ENCODE measurements around the gene CDH5.
"Not testable (repeated sequence)": the region's sequence is repeated elsewhere in the genome, so short reads cannot be mapped to it uniquely, and the experiment has no call there.

CDH5 gene, protein sequence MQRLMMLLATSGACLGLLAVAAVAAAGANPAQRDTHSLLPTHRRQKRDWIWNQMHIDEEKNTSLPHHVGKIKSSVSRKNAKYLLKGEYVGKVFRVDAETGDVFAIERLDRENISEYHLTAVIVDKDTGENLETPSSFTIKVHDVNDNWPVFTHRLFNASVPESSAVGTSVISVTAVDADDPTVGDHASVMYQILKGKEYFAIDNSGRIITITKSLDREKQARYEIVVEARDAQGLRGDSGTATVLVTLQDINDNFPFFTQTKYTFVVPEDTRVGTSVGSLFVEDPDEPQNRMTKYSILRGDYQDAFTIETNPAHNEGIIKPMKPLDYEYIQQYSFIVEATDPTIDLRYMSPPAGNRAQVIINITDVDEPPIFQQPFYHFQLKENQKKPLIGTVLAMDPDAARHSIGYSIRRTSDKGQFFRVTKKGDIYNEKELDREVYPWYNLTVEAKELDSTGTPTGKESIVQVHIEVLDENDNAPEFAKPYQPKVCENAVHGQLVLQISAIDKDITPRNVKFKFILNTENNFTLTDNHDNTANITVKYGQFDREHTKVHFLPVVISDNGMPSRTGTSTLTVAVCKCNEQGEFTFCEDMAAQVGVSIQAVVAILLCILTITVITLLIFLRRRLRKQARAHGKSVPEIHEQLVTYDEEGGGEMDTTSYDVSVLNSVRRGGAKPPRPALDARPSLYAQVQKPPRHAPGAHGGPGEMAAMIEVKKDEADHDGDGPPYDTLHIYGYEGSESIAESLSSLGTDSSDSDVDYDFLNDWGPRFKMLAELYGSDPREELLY

DNA sequence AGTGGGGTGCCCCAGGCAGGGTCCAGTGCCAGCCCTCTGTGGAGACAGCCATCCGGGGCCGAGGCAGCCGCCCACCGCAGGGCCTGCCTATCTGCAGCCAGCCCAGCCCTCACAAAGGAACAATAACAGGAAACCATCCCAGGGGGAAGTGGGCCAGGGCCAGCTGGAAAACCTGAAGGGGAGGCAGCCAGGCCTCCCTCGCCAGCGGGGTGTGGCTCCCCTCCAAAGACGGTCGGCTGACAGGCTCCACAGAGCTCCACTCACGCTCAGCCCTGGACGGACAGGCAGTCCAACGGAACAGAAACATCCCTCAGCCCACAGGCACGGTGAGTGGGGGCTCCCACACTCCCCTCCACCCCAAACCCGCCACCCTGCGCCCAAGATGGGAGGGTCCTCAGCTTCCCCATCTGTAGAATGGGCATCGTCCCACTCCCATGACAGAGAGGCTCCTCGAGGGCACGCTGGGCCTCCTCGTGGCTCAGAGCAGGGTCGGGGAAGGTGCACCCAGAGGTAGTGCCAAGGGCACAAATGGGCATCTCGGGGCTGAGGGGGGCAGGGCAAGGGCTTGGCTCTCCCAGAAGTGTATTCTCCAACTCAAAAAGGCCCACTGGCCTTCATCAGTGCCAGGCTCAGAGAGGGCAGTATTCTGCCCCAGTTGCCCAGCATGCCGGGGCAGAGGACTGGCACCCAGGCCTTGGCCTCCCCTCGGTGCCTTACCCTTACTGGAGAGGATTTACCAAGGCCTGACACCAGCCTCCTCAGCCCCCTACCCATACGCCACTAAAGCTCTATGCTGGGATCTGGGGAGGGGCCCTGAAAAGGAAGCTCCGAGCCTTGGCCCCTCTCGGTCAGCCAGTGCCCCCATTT is at the start of gene CDH5:
Gene CDH5 (plus strand): TSS at position 259 of the 867 bp plus-strand sequence. CDS start 12,647 bp downstream, outside the sequence.
- no peak for DNase-seq

DNA sequence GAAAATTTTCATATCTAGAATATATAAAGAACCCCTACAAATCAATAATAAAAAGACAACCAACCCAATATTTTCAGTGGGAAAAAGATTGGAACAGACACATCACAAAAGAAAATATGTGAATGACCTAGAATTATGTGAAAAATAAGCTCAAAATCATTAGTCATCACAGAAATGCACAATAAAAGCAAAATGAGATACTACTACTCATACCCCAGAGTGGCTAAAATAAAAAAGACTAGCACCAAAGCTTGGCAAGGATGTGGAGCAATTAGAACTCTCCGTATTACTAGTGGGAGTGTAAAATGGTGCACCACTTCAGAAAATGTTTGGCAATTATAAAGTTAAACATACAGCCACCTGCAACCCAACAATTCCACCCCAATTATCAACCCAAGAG is 48.0 kb upstream of the CDH5 start:
- no peak for DNase-seq

DNA sequence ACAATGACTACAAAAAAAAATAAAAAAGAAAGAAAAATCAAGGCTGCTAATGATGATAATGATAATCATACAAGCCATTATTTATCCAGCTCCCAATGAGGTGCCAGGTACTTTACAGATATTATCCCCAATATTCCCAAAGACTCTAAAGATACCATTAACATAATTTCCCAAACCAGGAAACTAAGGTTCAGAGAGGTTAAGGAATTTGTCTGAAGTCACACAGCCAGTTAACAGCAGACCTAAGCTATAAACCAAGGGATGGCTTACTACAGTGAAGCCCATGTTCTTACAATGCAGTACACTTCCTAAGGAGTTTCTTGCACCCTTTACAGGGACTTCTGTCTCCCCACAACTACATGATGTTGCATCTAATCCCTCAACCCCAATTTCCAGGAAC is 45.7 kb upstream of the CDH5 start:
- DNase-seq = no peak

DNA sequence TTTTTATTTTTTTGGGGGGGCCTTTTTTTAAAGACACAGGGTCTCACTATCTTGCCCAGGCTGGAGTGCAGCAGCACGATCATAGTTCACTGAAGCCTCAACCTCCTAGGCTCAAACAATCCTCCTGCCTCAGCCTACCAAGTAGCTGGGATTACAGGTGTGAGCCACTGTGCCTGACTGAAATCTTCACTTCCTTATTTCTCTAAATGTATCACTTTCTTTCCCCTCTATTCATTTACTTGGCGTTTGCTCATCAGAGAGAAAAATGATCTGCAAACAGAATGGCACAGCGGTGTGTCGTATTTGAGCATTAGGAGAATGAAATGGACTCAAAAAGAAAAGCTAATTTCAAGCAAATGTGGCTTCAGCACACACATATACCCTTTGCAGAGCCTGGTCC is 44.3 kb upstream of the CDH5 start:
- DNase-seq = no peak

DNA sequence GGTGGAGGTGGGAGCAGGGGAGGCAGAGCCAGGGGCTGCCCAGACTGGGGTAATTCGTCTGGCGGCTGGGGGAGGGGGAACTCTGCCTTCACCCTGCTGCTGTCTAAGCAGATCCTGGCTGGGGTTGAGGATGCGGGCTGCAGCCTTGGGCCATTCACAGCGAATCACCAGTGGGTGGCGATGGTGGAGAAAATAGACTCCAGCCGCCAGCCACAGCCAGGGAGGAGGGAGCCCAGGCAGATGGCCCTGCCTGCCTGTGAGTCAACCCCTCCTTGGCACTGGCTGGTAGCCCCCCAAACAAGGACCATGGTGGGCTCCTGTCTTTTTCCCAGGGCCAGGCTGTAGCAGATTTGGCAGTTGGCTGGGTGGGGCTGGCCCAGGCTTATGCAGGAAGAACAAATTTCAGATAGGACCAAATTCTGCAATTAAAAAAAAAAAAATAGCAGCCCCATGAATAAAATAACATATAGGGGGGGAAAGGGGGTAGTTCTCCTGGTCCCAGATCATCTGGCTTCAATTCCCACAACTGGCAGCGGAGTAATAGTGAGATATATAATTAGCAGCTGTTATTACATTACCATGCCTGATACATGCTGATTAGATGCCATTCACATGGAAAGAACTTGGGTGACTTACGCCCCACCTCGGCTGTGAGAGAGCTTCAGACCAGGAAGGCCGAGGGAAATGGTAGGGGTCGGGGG is 41.5 kb upstream of the CDH5 start:
- no peak for DNase-seq

DNA sequence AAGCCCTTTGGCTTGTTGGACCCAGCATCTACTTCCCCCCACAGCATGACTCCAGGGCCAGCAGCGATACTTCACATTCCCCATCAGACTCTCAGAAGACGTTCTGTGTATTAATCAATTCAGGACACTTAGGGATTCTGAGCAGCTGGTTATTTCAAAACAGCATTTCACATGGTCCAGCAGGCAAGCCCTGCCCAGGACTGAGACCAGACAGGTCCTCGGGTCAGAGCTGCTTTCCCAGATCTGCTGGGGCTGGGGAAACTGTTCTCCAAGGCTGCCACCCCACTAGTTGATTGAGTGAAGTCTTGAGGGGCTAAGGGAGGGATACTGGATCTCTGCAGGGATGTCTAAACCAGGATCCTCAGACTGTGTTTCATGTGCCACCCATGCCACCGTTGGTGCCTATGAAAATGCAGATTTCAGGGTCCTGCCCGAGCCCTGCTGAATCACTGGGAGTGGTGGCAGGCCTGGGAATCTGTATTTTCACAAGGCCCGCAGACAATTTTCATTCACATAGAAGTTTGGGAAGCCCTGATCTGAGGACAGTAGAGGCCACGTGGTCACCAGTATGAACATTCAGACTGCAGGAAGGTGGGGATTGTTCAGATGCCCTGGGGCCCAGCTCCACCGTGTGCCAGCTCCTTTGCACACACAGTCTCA is 40.6 kb upstream of the CDH5 start:
- no peak for DNase-seq

DNA sequence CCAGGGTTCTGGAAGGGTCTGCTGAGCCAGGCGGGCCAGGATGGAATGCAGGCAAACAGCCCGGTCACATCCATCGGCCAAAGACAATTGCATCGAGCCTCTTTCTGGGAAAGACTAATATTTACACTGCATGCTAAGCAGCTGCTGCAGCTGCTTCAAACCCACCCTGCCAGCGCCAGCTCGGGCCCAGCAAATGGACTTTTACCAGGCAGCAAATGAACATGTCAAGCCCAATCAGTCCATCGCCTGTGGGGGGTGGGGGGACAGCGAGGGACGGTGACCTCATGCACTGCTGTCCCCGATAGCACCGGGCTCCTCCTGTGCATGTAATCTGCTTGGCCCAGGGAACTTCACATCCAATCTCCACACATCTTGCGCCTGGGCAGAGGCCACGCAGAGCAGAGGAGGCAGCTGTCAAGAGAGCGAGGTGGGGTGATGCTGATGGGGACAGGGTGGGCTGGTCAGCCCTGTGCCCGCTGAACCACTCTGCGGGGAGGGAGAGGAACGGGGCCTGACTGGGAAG is 39.4 kb upstream of the CDH5 start:
- DNase-seq = no peak

DNA sequence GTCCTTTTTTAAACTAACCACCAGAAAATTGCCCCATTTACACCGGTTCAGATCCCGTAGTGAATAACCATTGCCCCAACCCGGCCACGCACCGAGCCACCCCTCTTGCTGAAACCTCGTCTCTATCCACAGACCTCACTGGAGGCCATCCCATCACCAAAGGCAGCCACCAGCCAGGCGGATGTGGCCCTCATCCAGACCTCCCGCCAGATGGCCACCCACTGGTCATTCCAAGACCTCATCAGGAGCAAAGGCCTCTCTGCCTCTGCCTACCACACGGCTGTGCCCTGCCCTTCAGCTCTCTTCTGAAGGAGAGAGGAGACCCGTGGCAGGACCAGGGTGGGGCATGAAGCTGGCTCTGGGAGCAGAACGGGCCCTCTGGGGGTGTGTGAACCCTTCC is 38.2 kb upstream of the CDH5 start:
- no peak for DNase-seq

DNA sequence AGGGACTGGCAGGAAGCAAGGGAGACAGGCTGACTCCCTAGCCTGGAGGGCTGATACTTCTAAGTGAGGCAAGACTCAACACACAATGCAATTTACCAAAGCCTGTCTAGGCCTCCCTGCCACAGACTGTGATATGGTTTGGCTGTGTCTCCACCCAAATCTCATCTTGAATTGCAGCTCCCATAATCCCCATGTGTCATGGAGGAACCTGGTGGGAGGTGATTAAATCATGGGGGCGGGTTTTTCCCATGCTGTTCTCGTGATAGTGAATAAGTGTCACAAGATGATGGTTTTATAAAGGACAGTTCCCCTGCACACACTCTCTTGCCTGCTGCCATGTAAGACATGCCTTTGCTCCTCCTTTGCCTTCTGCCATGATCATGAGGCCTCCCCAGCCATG is 35.0 kb upstream of the CDH5 start:
- DNase-seq = not testable (repeated sequence)

DNA sequence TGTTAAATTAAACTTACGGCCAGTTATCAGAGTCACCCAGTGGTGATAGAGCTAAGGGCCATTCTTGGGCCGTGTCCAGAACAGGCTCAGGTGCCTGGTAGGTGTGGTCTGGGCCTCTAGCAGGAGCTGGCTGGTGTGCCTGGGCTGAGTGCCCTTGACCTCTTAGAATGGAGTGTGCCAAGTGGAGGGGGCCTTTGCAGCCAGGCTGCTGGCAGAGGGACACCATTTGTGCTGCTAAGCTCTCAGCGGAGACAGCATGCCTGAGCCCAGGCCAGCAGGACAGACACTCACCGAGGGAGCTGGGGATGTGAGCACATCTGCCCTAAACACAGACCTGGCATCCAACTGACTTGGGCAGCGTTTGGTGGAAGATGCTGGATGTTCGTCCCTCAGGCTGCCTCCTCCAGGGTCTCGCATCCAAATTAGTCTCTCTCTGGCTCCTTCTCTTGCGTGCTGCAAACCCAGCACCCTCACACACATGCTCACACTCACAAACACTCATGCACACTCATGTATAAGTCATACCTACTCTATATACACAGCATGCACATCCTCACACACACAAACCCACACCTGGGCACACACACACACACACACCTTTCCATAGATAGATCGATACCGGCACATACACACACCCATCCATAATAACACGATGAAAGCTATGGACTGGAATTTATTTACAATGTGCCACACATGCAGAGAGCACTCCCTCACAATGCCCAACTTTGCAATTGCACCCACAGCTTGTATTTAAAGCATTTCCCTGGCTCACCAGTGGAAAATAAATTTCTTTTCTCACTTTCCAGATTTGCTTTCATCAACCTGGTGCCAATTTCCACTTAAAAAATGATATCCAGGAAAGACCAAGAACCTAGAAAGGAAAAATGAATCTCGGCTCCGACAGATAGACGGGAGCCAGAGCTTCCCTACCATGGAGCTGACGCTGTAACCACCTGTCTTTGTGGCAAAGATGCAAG is 33.6 kb upstream of the CDH5 start:
- DNase-seq = no peak

DNA sequence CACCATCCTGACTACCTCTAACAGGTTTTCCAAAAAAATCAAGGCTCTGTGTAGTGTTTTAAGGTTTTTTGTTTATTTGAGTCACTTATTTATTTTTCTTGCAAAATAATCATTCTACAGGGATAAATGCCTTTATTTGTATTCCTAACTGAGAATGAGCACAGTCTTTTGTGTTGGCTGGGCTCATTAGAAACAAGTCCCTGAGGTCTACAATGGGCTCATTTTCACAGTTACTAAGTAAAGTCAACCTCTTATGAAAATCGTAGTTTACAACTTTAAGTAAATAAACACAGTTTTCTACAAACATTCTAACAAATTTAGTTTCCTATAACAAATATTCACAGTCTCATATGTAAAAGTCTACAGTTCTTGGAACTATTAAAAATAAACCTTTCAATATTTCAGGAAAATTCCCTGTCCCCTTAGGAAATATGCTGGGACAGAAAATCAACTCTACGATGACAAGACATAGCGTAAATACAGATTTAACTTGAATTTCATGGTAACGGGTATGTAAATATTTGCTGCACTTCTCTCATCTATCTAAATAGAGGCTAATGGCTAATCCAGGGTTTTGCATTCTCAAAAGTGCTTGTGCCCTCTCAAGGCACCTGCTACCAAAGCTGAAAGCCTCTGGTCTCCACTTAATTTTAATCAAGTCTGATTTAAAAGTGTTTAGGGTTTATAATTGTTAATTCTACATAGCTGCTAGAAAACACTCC is 31.5 kb upstream of the CDH5 start:
- DNase-seq = no peak

DNA sequence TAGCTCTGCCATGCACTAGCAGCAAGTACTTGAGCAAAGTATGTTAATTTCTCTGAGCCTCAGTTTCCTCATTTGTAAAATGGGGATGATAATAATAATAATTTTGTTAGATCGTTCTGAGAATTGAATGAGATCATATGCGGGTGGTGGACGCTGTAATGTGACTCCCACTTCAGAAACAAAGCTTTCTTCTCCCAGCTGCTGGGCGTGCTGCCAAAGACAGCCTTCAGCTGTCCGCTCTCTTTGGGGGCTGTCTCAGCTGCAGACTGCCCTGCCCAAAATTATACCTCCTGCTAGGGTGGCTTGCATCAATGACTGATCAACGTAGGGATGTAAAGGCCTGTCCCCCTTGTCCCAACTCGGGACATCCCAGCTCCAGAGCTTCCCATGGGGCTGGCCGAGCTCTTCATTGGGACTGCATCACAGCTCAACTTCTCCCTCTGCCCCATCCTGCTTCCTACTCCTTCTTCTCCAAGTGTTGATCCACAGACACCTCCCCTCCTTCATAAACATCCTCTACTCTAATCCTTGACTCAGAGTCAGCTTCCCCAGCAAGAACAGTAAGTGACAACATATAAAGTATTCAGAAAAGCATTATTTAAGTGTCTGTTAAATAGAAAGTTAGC is 30.7 kb upstream of the CDH5 start:
- no peak for DNase-seq

DNA sequence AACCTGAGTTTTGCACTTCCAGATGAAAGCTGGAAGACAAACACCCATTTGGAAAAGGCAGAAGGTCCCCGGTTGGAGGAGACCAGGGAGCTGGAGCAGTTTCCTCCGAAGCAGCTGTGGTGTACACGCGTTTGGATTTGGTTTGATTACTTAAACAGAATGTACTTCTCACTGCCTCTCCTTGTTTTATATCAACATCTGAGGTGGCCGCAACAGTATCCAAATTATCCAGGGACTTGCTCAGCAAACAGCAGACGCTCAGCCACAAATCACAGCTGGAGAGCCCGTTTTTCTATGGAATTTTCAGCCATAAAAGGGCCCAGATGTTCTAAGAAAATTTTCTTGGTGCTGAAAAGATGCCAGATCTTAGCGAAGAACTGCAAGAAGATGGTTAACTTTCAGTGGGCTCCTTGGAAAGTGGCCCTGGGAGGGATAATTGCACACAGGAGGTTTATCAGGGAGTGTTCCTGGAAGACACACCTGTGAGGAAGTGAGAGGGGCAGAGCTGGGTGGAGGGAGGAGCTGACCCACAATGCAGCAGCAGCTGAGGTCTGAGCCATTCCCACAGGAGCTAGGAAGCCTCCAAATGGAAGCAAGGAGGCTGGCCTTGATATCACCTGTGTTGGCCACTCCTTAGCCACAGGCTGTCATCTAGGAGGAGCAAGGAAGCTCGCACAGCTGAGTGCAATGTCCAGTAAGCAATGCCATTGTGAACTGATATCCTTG is 28.9 kb upstream of the CDH5 start:
- DNase-seq = no peak

DNA sequence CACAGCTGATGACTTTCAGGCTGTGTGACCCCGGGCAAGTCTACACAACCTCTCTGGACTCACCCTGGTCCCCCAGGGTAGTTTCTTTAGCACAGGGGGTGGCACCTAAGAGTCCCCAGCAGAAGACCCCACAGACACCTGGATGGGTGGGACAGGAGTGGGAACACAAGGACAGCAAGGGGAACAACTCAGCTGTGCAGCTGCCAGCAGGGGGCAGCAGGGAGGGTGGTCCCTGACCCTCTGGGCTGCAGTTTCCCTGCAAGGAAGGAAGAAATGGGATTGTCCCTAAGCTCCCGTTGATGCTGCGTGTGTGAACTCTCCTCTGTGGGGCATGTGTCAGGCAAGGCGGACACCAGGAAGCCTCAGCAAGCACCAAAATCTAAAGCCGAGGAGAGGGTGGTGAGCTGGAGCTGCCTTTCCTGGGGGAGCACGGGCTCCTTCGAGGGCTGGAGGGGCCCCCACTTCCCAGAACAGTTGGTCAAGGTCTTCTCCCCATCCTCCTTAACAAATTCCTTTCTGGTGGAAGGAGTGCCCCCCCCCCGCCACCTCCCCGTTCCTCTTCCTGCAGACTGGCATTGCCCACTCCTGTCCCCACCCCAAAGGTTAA is 24.1 kb upstream of the CDH5 start:
- peak; percentile 17 for DNase-seq

DNA sequence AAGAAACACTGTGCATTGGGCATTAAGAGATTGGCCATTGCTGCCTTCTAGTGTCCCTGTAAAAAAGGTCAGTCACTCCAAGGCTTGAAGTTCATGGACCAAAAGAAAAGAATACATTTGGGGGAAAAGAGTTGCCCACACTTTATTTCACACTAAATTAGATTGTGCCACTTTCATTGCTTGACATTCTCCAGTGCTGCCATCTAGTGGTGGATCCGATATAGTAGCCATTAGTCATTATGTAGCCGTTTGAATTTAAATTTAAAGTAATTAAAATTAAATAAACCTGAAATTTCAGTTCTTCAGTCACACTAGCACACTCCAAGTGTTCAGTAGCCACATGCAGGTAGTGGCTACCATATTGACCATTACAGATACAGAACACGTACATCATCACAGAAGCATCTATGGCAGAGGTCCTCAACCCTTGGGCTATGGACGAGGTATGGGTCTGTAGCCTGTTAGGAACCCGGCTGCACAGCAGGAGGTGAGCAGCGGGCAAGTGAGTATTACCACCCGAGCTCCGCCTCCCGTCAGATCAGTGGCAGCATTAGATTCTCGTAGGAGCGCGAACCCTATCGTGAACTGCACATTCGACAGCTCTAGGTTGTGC is 21.9 kb upstream of the CDH5 start:
- peak; percentile 55 for DNase-seq

DNA sequence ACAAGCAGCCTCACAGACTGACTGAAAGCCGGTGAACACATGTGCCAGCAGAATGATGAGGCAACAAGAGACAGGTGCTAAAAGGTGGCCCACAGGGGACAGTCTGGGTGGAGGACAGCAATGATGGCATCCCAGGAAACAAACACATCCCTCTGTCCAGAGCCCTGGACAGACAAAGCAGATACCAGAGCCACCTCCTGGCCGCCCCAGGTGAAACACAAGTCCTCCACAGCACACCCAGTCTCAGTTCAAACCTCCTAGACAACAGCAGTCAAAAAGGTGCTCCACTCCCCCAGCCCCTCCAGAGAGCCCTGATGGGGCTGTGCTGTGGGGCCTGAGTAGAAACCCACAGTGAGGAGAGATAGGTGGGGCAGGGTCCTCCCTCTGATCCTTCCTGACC is 20.3 kb upstream of the CDH5 start:
- DNase-seq = no peak

DNA sequence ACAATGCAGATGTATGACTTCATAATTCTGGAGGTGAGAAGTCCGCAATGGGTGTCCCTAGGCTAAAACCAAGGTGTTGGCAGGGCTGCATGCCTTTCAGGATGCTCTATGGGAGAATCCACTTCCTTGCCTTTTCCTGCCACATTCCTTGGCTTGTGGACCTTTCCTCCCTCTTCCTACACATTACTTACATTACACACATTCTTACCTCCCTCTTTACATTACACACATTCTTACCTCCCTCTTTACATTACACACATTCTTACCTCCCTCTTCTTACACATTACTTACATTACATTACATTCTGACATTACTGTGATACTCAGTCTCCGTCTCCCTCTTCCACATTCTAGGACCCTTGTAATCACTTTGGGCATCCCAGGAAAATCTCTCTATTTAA is 14.2 kb upstream of the CDH5 start:
- no peak for DNase-seq

DNA sequence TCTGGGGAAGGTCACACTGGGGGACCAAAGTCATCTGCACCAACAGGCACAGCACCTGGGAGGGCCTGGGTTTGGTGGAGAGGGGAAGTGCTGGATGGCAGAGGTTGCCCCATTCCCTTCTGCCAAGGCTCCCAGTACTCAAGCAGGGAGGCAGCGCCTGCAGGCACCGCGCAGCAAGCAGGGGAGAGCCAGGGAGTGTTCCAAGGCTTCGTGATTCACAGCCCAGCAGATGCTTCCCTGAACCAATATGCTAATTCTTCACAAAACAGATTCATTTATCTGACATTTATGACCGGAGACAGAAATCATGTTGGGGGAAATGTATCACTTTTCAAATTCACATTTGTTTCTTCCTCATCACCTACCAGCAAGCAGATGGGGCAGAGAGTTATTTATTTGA is 13.4 kb upstream of the CDH5 start:
- DNase-seq = no peak
